Measurements from ENCODE around the gene C2orf76.

C2orf76 gene

GRCh38 chr2:119260646-119261492 is 105.8 kb downstream of the C2orf76 start:
- no peaks in the 10 kb centered on the region for H3K36me3 Mint-ChIP-seq
- no peak overlapping the region for H3K27ac Mint-ChIP-seq
- no peak overlapping the region for H3K4me3 Mint-ChIP-seq
- no peak for ATAC-seq
- no peaks in the 10 kb centered on the region for H3K9me3 Mint-ChIP-seq
- H3K27me3 Mint-ChIP-seq = no peaks in the 10 kb centered on the region
- no peaks in the 10 kb centered on the region for H3K4me1 Mint-ChIP-seq

- no peaks in the 10 kb centered on the region for H3K27me3 Mint-ChIP-seq
- no peak overlapping the region for H3K27ac Mint-ChIP-seq
- no peak overlapping the region for H3K4me3 Mint-ChIP-seq
- H3K36me3 Mint-ChIP-seq = no peaks in the 10 kb centered on the region
- no peaks in the 10 kb centered on the region for H3K4me1 Mint-ChIP-seq
- ATAC-seq = no peak
- no peaks in the 10 kb centered on the region for H3K9me3 Mint-ChIP-seq
Observed at GRCh38 chr2:119259296-119259860, 107.3 kb downstream of the C2orf76 start.

GRCh38 chr2:119257198-119257597 is 109.4 kb downstream of the C2orf76 start:
- Mint-ChIP-seq H3K4me3 (no peak overlapping the region), H3K36me3 (no peaks in the 10 kb centered on the region), H3K27ac (no peak overlapping the region), H3K4me1 (no peaks in the 10 kb centered on the region), H3K9me3 (no peaks in the 10 kb centered on the region), H3K27me3 (no peaks in the 10 kb centered on the region)
- ATAC-seq = no peak

GRCh38 chr2:119256582-119256921 is 110.1 kb downstream of the C2orf76 start:
- Mint-ChIP-seq H3K27me3 (no peaks in the 10 kb centered on the region), H3K27ac (no peak overlapping the region), H3K9me3 (no peaks in the 10 kb centered on the region), H3K4me3 (no peak overlapping the region), H3K4me1 (no peaks in the 10 kb centered on the region), H3K36me3 (no peaks in the 10 kb centered on the region)
- ATAC-seq = no peak

- Mint-ChIP-seq H3K9me3 (no peaks in the 10 kb centered on the region), H3K36me3 (no peaks in the 10 kb centered on the region), H3K4me3 (no peak overlapping the region), H3K27ac (no peak overlapping the region), H3K4me1 (no peaks in the 10 kb centered on the region), H3K27me3 (no peaks in the 10 kb centered on the region)
- no peak for ATAC-seq
Observed at GRCh38 chr2:119255760-119256581, 110.7 kb downstream of the C2orf76 start.

- Mint-ChIP-seq H3K9me3 (no peaks in the 10 kb centered on the region), H3K4me3 (no peak overlapping the region), H3K27ac (no peak overlapping the region), H3K27me3 (no peaks in the 10 kb centered on the region), H3K36me3 (no peaks in the 10 kb centered on the region), H3K4me1 (no peaks in the 10 kb centered on the region)
- ATAC-seq = no peak
Observed at GRCh38 chr2:119254601-119255080, 112.0 kb downstream of the C2orf76 start.

GRCh38 chr2:119253760-119254600 is 112.7 kb downstream of the C2orf76 start:
- no peaks in the 10 kb centered on the region for H3K27me3 Mint-ChIP-seq
- H3K9me3 Mint-ChIP-seq = no peaks in the 10 kb centered on the region
- H3K4me3 Mint-ChIP-seq = no peak overlapping the region
- no peak for ATAC-seq
- no peaks in the 10 kb centered on the region for H3K36me3 Mint-ChIP-seq
- no peak overlapping the region for H3K27ac Mint-ChIP-seq
- H3K4me1 Mint-ChIP-seq = no peaks in the 10 kb centered on the region

- Mint-ChIP-seq H3K27ac (no peak overlapping the region), H3K9me3 (no peaks in the 10 kb centered on the region), H3K36me3 (no peaks in the 10 kb centered on the region), H3K4me1 (no peaks in the 10 kb centered on the region), H3K4me3 (no peak overlapping the region), H3K27me3 (no peaks in the 10 kb centered on the region)
- ATAC-seq = no peak
Observed at GRCh38 chr2:119253114-119253702, 113.4 kb downstream of the C2orf76 start.

Measured in stimulated activated memory B cell treated with anti-CD40 and anti-IgM and Interleukin-4, amounts not matched to agents 10 μg/mL and 1 μg/mL and 100 μg/mL, for 72 hours (primary cell).